Gastroesophageal sphincter (tissue), 3 donors: ENCODE measurements around the gene TLX2.

Experiments
- CTCF ChIP-seq, 4 experiments: fragments of 200-600 bp in 2 of 4; fragments of 450-650 bp in 2 of 4; sonication (generic) in 1 of 4; IDR thresholded peaks; one replicate each; pipeline ENCODE4 v1.5.1; 2017 to 2019; ENCODE audit warnings: antibody characterized with exemption in 4 of 4, mild to moderate bottlenecking in 2 of 4, moderate library complexity in 2 of 4
- EP300 ChIP-seq: sonication (generic); formaldehyde crosslinking; IDR thresholded peaks from one replicate; pipeline ENCODE4 v1.6.1; 2017; ENCODE audit warnings: antibody characterized with exemption, mild to moderate bottlenecking

GRCh38 chr2:74501335-74502071, 12.7 kb upstream of the TLX2 start:
- no peak for TF ChIP-seq CTCF (IDR thresholded peaks at IDR 0.05)
- no peak for TF ChIP-seq EP300
